Inflammatory macrophage (primary cell): ENCODE data around the gene CCDC187.

ENCODE experiments used
- DNase-seq, 2 donors: peaks; one replicate each; pipeline ENCODE4 v3.0.0-alpha.2; 2020 to 2022

Gene CCDC187

DNA sequence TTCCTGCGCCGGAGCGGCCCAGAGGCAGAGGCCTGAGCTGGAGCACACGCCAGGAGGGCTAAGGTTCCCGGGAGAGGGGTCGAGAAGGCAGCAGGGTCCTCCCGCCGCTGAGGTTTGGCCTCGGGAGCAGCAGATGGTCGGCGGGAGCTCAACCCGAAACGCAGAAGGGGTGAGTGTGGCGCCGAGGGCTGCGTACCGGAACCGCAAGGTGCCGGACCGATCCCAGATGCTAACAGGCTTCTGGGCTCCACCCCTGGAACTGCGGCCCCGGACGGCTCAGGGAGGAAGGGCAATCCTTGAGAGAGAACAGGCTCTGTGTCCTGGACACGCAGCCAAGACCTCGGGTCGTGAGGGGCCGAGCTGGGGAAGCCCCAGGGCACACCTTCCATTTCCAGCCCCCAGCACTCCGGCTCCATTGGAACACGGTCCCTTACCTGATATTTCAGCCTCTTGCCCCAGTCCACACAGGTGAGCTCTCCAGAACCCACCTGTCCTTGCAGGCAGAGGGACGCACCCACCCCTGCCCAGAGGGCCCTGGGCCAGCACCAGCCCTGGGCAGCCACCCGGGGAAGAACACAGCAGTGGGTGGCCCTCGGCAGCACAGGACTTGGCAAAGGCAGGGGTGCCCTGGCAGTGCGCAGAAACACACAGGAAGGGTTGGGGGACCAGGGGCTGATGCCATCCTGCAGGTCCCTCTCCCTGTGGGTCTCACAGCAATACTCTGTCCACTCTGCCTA lies 100.3 kb downstream of the CCDC187 start:
- no peak for DNase-seq

DNA sequence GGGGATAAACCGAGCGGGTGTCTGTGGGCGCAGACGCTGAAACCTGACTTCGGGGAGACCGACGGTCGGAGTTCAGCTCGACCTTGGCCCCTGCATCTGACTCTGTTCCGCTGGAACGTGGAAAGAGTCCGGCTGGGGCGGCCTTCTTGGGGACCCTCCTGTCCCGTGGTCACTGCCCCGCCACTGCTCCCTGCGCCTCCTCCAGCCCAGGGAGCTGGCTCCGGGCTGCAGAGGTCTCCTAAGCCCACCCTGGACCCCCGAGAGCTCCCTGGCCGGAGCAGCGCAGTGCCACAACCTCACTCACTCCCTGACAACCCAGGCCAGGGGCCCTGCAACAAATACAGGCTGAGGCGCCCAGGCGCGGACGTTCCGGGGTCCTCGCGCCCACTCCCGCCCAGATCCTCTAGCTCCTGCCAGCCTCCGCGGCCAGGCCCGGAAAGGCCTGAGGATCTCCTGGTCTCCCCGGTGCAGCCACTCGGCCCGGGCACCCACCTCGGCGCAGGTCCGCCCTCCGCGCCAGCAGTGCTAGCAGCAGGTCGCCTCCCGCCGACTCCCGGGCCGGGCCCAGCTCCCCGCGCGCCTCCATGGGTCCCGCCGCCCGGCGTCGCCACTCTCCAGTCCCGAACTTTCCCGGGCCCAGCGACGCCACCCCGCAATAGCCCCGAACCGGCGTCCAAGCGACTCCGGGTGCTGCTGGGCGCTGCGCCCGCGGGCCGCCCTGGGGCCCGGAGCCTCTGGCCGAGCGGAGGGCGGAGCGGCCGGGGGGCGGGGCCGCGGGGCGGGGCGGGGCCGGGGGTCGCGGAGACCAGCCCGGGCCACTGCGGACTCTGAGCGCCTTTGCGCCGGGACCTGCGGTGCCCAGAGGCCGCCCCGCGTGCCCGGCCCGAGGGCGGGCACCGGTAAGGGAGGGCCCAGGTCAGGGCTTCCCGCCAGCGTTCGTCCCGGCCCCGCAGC lies 101.2 kb downstream of the CCDC187 start:
- DNase-seq = no peak

DNA sequence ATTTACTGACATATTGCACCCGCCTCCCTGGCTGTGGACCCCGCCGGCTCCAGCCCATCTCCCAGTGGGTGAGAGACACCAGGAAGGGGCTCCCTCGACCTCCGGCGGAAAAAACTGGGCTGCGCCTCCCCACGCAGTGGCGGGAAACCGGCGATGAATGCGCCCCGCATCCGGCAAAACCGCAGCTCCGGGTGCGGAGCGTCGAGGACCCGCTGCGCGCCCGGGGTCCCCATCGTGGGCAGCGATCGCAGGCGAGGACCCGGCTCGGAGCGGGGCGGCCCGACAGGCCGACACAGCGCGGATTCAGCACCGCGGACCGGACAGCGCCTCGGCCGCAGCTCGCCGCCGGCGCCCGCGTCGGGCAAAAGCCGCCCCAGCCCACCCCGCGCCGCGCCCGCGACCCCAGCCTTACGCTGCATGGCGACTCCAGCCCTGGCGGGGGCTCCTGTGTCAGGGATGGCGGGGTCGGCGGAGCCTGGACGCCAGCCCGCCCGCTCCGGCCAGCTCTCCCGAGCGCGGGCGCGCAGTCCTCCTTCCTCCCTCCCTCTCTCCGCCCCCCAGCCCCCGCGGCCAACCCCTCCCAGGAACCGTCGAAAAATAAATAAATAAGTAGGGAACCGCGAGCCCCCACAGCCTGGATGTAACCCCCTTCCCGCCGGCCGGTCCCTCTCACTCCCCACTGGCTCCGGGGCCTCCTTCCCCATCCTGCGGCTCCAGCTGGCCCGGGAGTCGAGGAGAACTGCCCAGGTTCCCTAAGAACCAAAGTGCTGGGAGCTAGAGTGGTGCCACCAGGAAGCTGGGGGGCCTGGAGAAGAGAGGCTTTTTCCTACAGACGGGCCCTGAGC lies 102.1 kb downstream of the CCDC187 start:
- DNase-seq = peak in 1 of 2 donors; percentile 5

DNA sequence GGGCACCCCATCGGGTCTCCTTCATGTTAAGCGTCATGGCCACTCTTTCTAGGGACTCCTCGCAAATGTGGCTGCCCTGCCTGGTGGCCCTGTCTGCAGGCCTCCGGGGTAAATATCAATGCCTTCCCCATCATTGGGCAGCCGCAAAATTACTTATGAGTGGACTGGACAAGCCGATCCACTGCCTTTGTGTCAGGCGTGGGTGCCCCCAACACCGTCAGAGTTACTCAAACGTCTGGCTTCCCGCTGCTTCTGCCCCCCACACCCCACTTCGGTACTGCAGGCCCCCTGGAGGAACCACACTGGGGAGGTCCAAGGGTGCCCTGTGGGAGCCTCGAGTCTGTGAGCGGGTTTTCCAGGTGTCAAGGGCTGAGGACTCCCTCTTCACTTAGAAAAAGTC lies 102.7 kb downstream of the CCDC187 start:
- DNase-seq = no peak

DNA sequence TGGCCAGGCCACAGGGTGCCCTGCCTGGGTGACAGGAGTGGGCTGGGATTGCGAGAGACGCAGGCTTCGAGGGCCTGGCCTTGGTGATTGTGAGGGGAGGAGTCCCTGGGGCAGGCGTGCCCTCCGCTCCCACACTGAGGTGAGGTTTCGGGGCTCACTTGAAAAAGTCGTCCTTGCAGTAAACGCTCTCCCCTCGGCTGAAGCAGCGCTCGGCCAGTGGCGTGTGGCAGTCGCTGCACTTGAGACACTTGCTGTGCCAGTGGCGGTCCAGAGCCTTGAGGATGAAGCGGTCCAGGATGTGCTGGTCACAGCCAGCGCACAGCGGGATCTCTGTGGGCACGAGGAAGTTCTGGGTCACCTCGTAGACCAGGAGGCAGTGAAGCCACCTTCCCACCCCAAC lies 103.5 kb downstream of the CCDC187 start:
- no peak for DNase-seq
